Measurements from ENCODE around the gene OCA2.

- TF ChIP-seq RAD21 (conservative IDR thresholded peaks at IDR 0.05) (no peak), CTCF (IDR thresholded peaks at IDR 0.05; ENCODE audit: poor library complexity, severe bottlenecking) (no peak), EP300 (conservative IDR thresholded peaks at IDR 0.05; ENCODE audit: poor library complexity, severe bottlenecking) (no peak), TAF1 (IDR thresholded peaks at IDR 0.05; ENCODE audit: low read depth) (no peak), MXI1 (conservative IDR thresholded peaks at IDR 0.05; ENCODE audit: poor library complexity, severe bottlenecking) (no peak), EZH2 (IDR thresholded peaks at IDR 0.05; ENCODE audit: borderline replicate concordance, insufficient read depth, low read length, poor library complexity, severe bottlenecking) (no peak)
Observed at GRCh38 chr15:28098360-28098765, 752 bp downstream of the OCA2 start.

Measured in neural cell (in vitro differentiated cells).